Neuron (in vitro differentiated cells): ENCODE data around the gene SCIMP.
"Not testable (repeated sequence)": the region's sequence is repeated elsewhere in the genome, so short reads cannot be mapped to it uniquely, and the experiment has no call there.

ENCODE experiments used
- H2AFZ ChIP-seq: one replicate; pipeline ENCODE4 v1.6.1; 2013; ENCODE audit warnings: low read depth, mild to moderate bottlenecking, inconsistent platforms, low read length, moderate library complexity
- H3K27me3 ChIP-seq: one replicate; pipeline ENCODE4 v1.6.1; 2013; ENCODE audit warnings: low read length; ENCODE audit not compliant: insufficient read depth
- H3K36me3 ChIP-seq: one replicate; pipeline ENCODE4 v1.6.1; 2013; ENCODE audit warnings: low read length; ENCODE audit not compliant: insufficient read depth
- H3K4me1 ChIP-seq: one replicate; pipeline ENCODE4 v1.6.1; 2013; ENCODE audit warnings: low read length; ENCODE audit not compliant: insufficient read depth
- H3K4me3 ChIP-seq: 2 replicates; pipeline ENCODE4 v1.5.1; 2013; ENCODE audit warnings: mild to moderate bottlenecking, low read length, moderate library complexity
- H3K9me3 ChIP-seq: one replicate; pipeline ENCODE4 v1.6.1; 2013; ENCODE audit warnings: low read length

Gene SCIMP

DNA sequence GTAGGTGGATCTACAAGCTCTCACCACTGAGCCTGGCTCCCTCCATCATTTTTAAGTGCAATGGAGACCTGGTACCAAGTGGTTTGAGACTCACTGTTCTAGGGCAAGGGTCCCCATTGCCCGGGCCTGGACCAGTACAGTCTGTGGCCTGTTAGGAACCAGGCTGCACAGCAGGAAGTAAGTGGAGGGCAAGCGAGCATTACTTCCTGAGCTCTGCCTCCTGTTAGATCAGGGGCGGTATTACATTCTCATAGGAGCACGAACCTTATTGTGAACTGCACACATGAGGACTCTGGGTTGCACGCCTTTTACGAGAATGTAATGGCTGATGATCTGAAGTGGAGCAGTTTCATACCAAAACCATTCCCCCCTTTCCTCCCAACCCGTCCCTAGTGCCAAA, 36.2 kb downstream of the SCIMP start:
- Histone ChIP-seq H3K4me3 (no peak overlapping the region), H2AFZ (no peak overlapping the region), H3K27me3 (no peaks in the 10 kb centered on the region), H3K4me1 (no peaks in the 10 kb centered on the region), H3K9me3 (peaks cover 6% of the 10 kb centered on the region), H3K36me3 (peaks cover 7% of the 10 kb centered on the region)

- no peak overlapping the region for H3K4me3 ChIP-seq
- H3K4me1 ChIP-seq: peaks cover 13% of the 10 kb centered on the region
- H2AFZ ChIP-seq: no peak overlapping the region
- no peaks in the 10 kb centered on the region for H3K27me3 ChIP-seq
- H3K36me3 ChIP-seq: peaks cover 16% of the 10 kb centered on the region
- peaks cover 9% of the 10 kb centered on the region for H3K9me3 ChIP-seq
These were observed 40.3 kb downstream of the SCIMP start for GRCh38 chr17:5194346-5194745.

DNA sequence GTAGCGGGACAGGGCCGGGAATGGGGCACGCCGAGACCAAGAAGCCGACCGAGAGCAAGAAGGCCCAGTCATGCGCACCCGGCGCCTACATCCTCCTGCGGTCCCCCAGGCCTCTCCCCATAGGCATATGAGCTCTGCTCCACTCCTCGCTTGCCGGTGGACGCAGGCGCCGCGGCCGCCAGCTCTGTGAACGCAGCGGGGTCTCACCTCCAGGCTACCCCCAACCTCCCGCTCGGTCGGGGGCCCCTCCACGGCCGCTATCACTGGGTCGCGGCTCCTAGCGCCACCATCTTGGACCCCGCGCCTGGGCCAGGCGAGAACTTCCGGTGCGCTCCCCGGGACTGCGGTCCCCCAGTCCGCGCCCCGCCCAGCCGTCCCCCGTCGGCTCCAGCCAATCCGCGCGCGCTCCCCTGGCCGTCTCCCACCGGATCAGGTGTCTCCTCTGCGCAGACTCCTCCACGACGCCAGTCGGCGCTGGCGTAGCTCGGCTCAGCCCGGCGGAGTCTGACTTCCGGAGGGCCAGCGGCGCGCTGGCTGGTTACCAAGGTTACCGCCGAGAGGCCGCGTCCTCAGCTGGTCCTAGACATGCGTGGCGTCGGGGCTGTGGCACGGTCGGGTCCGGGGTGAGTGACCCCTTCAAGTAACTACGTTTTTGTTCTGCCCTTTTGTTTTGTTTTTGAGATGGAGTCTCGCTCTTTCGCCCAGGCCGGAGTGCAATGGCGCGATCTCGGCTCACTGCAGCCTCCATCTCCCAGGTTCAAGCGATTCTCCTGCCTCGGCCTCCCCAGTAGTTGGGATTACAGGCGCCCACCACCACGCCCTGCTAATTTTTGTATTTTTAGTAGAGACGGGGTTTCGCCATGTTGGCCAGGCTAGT, 42.9 kb downstream of the SCIMP start, which contains the start of gene ZNF594:
TSS of gene ZNF594 (minus strand) at position 328 of the 877 bp plus-strand sequence. CDS start 7,612 bp downstream, outside the sequence.
- peak within 1 kb of the TSS; percentile 83 for H2AFZ ChIP-seq
- peaks cover 13% of the 10 kb centered on the region for H3K4me1 ChIP-seq
- H3K4me3 ChIP-seq: peak within 1 kb of the TSS; percentile 99
- peaks cover 33% of the 10 kb centered on the region for H3K36me3 ChIP-seq
- no peaks in the 10 kb centered on the region for H3K27me3 ChIP-seq
- peaks cover 21% of the 10 kb centered on the region for H3K9me3 ChIP-seq

DNA sequence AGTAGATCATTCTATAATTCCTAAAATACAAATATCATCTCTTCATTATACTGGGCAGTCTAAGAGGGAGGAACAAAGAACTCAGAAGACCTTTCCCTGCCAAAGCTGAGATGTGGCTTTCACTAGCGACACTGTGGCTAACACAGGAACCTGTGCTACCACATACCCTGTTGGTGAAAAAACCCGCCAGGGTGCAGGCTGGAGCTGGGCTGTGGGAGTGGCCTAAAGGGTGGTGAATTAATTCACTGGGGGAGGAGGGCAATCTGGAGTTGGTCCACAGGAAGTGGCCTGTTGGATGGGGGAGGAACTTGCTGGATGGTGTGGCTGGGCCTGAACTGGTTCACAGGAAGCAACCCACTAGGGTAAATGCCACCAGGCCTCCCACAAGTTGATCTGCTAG, 50.4 kb downstream of the SCIMP start:
- Histone ChIP-seq H3K4me3 (no peak overlapping the region), H3K9me3 (peaks cover 72% of the 10 kb centered on the region), H2AFZ (no peak overlapping the region), H3K27me3 (no peaks in the 10 kb centered on the region), H3K4me1 (no peaks in the 10 kb centered on the region), H3K36me3 (peaks cover 53% of the 10 kb centered on the region)

- Histone ChIP-seq H2AFZ (no peak overlapping the region), H3K27me3 (no peaks in the 10 kb centered on the region), H3K36me3 (peaks cover 50% of the 10 kb centered on the region), H3K4me3 (no peak overlapping the region), H3K4me1 (no peaks in the 10 kb centered on the region), H3K9me3 (peaks cover 75% of the 10 kb centered on the region)
These were observed 51.3 kb downstream of the SCIMP start for GRCh38 chr17:5183410-5183793.

DNA sequence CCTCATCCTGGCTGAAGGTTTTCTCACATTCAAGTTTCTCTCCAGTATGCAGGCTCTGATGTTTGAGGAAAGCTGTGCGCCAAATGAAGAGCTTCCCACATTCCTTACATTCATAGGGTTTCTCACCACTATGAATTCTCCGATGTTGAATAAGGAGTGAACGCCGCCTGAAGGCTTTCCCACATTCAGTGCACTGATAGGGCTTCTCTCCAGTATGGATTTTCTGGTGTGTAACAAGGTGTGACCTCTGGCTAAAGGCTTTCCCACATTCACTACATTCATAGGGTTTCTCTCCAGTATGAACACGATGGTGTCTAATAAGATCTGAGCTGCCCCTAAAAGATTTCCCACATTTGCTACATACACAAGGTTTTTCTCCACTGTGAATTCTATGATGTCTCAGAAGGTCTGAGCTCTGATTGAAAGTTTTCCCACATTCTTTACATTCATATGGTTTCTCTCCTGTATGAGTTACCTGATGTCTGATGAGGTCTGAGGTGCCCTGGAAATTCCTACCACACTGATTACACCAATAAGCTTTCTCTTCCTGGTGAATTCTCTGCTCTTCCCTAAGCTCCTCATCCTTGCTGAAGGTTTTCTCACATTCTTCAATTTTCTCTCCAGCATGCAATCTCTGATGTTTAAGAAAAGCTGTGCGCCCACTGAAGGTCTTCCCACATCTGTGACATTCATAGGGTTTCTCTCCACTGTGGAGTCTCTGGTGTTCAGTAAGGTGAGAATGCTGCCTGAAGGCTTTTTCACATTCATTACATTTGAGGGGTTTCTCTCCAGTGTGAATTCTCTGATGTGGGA, 51.9 kb downstream of the SCIMP start:
- peaks cover 45% of the 10 kb centered on the region for H3K36me3 ChIP-seq

DNA sequence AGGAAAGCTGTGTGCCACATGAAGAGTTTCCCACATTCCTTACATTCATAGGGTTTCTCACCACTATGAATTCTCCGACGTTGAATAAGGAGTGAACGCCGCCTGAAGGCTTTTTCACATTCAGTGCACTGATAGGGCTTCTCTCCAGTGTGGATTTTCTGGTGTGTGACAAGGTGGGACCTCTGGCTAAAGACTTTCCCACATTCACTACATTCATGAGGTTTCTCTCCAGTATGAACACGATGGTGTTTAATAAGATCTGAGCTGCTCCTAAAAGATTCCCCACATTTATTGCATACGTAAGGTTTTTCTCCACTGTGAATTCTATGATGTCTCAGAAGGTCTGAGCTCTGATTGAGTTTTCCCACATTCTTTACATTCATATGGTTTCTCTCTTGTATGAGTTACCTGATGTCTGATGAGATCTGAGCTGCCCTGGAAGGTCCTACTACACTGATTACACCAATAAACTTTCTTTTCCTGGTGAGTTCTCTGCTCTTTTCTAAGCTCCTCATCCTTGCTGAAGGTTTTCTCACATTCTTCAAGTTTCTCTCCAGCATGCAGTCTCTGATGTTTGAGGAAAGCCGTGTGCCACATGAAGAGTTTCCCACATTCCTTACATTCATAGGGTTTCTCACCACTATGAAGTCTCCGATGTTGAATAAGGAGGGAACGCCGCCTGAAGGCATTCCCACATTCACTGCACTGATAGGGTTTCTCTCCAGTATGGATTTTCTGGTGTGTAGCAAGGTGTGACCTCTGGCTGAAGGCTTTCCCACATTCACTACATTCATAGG, 53.0 kb downstream of the SCIMP start:
- peaks cover 36% of the 10 kb centered on the region for H3K36me3 ChIP-seq
- no peak overlapping the region for H2AFZ ChIP-seq
- no peak overlapping the region for H3K4me3 ChIP-seq
- H3K4me1 ChIP-seq: no peaks in the 10 kb centered on the region
- peaks cover 69% of the 10 kb centered on the region for H3K9me3 ChIP-seq
- no peaks in the 10 kb centered on the region for H3K27me3 ChIP-seq

More for the DNA sequence above, 51.9 kb downstream of the SCIMP start:
- H3K4me3 ChIP-seq: no peak overlapping the region
- H3K27me3 ChIP-seq: no peaks in the 10 kb centered on the region
- no peak overlapping the region for H2AFZ ChIP-seq
- H3K9me3 ChIP-seq: peaks cover 71% of the 10 kb centered on the region
- H3K4me1 ChIP-seq: no peaks in the 10 kb centered on the region

GRCh38 chr17:5179003-5179402, 55.7 kb downstream of the SCIMP start:
- no peaks in the 10 kb centered on the region for H3K4me1 ChIP-seq
- H3K27me3 ChIP-seq: no peaks in the 10 kb centered on the region
- no peak overlapping the region for H2AFZ ChIP-seq
- no peak overlapping the region for H3K4me3 ChIP-seq
- peaks cover 37% of the 10 kb centered on the region for H3K36me3 ChIP-seq
- H3K9me3 ChIP-seq: peaks cover 57% of the 10 kb centered on the region

DNA sequence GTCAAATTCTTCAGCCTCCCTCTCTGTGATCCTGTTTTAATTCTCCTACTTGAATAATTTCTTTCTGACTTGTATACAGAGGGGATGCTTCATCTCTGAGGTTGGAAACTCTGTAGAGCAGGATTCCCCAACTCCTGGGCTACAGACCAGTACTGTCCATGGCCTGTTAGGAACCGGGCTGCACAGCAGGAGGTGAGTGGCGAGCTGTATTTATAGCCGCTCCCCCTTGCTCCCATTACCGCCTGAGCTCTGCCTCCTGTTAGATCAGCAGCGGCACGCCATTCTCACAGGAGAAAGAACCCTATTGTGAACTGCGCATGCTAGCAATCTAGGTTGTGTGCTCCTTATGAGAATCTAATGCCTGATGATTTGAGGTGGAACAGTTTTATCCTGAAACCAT, 59.6 kb downstream of the SCIMP start:
- Histone ChIP-seq H3K36me3 (peaks cover 27% of the 10 kb centered on the region), H3K9me3 (peaks cover 23% of the 10 kb centered on the region)
- not testable (repeated sequence) for H2AFZ ChIP-seq, H3K4me3 ChIP-seq, H3K4me1 ChIP-seq, H3K27me3 ChIP-seq

DNA sequence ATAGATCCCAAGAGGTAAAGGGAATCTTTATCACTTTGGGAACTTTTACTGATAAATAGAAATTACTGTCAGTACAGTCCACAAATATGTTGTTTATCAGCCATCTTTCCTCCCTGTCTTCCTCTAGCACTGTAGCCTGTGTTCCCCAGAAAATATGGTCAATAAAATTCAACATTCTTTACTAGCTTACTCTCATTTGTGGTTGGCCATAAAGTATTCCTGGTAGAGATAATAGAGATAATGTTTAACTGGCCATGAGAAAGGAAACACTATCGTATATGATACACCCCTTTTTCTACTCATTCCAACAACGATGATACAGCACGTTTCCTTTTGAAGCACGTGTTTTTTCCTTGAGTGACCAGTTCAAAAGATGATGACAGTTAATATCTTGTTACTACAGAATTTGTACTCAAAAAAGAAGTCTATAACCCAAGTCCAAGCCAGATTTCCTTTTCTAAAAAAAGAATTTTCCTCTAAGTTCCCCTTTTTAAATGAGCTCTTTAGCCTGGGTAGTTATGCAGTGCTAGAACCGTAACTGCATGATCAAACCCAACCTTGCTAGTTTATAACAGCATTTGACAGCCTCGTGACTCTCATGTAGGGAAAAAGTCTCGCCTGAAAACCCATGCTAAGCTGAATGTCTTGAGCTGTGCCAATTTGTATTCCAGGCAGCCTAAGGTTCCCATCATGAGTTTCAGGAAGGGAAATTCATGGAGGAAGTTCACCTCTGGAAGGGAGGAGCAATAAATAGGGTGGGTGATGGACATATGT, 68.7 kb downstream of the SCIMP start:
- H3K27me3 ChIP-seq, H2AFZ ChIP-seq: not testable (repeated sequence)

DNA sequence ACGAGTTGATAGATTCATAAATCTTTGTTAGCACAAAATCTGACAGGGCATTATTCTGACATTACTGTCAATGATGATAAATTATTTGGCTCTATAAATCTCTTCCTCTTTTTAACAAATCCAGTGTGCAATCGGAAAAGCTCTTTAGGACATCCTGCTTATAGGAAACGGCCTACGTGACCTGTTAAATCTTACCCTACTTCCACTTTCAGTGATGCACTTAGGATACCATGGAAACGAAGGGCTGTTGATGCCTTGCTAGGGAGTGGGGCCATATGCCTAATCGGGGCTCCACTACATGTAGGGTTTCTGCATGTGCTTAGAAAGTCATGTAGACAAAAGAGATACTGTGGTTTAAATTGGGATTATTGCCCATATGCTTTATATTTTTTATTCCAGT, 70.2 kb downstream of the SCIMP start:
- Histone ChIP-seq H3K4me1 (no peaks in the 10 kb centered on the region), H3K27me3 (no peaks in the 10 kb centered on the region), H3K36me3 (no peaks in the 10 kb centered on the region), H2AFZ (no peak overlapping the region), H3K4me3 (no peak overlapping the region), H3K9me3 (no peaks in the 10 kb centered on the region)

More for the DNA sequence above, 68.7 kb downstream of the SCIMP start:
- not testable (repeated sequence) for H3K4me3 ChIP-seq, H3K9me3 ChIP-seq, H3K4me1 ChIP-seq, H3K36me3 ChIP-seq

DNA sequence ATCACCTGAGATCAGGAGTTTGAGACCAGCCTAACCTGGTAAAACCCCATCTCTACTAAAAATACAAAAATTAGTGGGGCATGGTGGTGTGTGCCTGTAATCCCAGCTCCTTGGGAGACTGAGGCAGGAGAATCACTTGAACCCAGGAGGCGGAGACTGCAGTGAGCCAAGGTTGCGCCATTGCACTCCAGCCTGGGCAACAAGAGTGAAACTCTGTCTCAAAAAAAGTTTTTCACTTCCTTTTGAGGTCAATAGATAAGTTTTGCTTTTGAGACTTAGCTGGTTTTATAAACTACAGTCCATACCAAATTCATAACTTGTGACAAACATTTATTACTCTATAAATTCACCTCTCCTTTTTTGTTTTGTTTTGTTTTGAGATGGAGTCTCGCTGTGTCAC, 72.9 kb downstream of the SCIMP start:
- not testable (repeated sequence) for H2AFZ ChIP-seq, H3K4me3 ChIP-seq, H3K36me3 ChIP-seq, H3K27me3 ChIP-seq, H3K4me1 ChIP-seq, H3K9me3 ChIP-seq
